Lower leg skin (tissue), 3 donors: ENCODE data around the gene CD47.

Source experiments
- CTCF ChIP-seq, 3 donors: fragments of 450-650 bp; IDR thresholded peaks; one replicate each; pipeline ENCODE4 v1.5.1; 2016; ENCODE audit warnings: antibody characterized with exemption in 3 of 3, mild to moderate bottlenecking in 3 of 3, moderate library complexity in 2 of 3
- POLR2A ChIP-seq, 2 donors: fragments of 450-650 bp; IDR thresholded peaks; one replicate each; pipeline ENCODE4 v1.6.1; 2016 to 2017; ENCODE audit warnings: antibody characterized with exemption in 2 of 2, mild to moderate bottlenecking in 1 of 2, moderate library complexity in 1 of 2

- TF ChIP-seq CTCF (IDR thresholded peaks at IDR 0.05) (no peak), POLR2A (IDR thresholded peaks at IDR 0.05) (no peak)
These were observed 26.4 kb downstream of the CD47 start for GRCh38 chr3:108064293-108064887.
